ENCODE measurements around the gene CUX1. TPM values are rescaled to one million over a fixed set of nuclear protein-coding genes. Genes with fewer than 3 reads are reported as not detected.

The CUX1 gene
- total RNA-seq, 2 experiments from 2014 or later = 20.2 to 20.4 TPM

GRCh38 chr7:102258749-102259107, 441.3 kb downstream of the CUX1 start:
- ATAC-seq (no peak), DNase-seq (no peak)
- Mint-ChIP-seq H3K27ac (no peak overlapping the region), H3K4me1 (ENCODE audit: low read depth) (no peaks in the 10 kb centered on the region), H3K4me3 (no peak overlapping the region), H3K9me3 (no peaks in the 10 kb centered on the region), H3K36me3 (ENCODE audit: low read depth) (no peaks in the 10 kb centered on the region), H3K27me3 (no peaks in the 10 kb centered on the region)
- intact Hi-C loops (cut with micrococcal nuclease) = no loop called here
- ChIA-PET POLR2A (no interaction called here), CTCF (no interaction called here)
- no peak for TF ChIP-seq CTCF (IDR thresholded peaks at IDR 0.05)

GRCh38 chr7:102260856-102261255, 443.4 kb downstream of the CUX1 start:
- POLR2A ChIA-PET = no interaction called here
- no peak overlapping the region for H3K27ac Mint-ChIP-seq
- H3K4me3 Mint-ChIP-seq = no peak overlapping the region
- ATAC-seq = no peak
- no peak for TF ChIP-seq CTCF (IDR thresholded peaks at IDR 0.05)
- intact Hi-C loops (cut with micrococcal nuclease) = no loop called here
- CTCF ChIA-PET = no interaction called here
- H3K4me1 Mint-ChIP-seq (ENCODE audit: low read depth) = no peaks in the 10 kb centered on the region
- no peak for DNase-seq
- no peaks in the 10 kb centered on the region for H3K36me3 Mint-ChIP-seq (ENCODE audit: low read depth)
- no peaks in the 10 kb centered on the region for H3K9me3 Mint-ChIP-seq
- no peaks in the 10 kb centered on the region for H3K27me3 Mint-ChIP-seq

- TF ChIP-seq CTCF (IDR thresholded peaks at IDR 0.05) = no peak
- no peaks in the 10 kb centered on the region for H3K27me3 Mint-ChIP-seq
- no peaks in the 10 kb centered on the region for H3K9me3 Mint-ChIP-seq
- ChIA-PET CTCF (no interaction called here), POLR2A (no interaction called here)
- ATAC-seq (no peak), DNase-seq (no peak)
- H3K36me3 Mint-ChIP-seq (ENCODE audit: low read depth) = no peaks in the 10 kb centered on the region
- H3K27ac Mint-ChIP-seq = no peak overlapping the region
- intact Hi-C loops (cut with micrococcal nuclease) = no loop called here
- no peak overlapping the region for H3K4me3 Mint-ChIP-seq
- no peaks in the 10 kb centered on the region for H3K4me1 Mint-ChIP-seq (ENCODE audit: low read depth)
Observed at GRCh38 chr7:102261451-102261850, 444.0 kb downstream of the CUX1 start.

- Mint-ChIP-seq H3K27me3 (no peaks in the 10 kb centered on the region), H3K4me1 (ENCODE audit: low read depth) (no peaks in the 10 kb centered on the region)
- CTCF ChIA-PET = no interaction called here
Observed at GRCh38 chr7:102262546-102262945, 445.1 kb downstream of the CUX1 start.

GRCh38 chr7:102264367-102264891, 447.0 kb downstream of the CUX1 start:
- CTCF ChIA-PET = no interaction called here
- TF ChIP-seq CTCF (IDR thresholded peaks at IDR 0.05) = no peak
- Mint-ChIP-seq H3K27ac (no peak overlapping the region), H3K36me3 (ENCODE audit: low read depth) (no peaks in the 10 kb centered on the region), H3K4me3 (no peak overlapping the region), H3K27me3 (no peaks in the 10 kb centered on the region), H3K4me1 (ENCODE audit: low read depth) (no peaks in the 10 kb centered on the region), H3K9me3 (no peaks in the 10 kb centered on the region)
- no peak for ATAC-seq
- DNase-seq = no peak
- POLR2A ChIA-PET = interaction anchor here (0.6 kb wide), 1 partner anchor 799 kb away, joined by 3 read pairs; no protein-coding TSS in a partner anchor
- intact Hi-C loops (cut with micrococcal nuclease) = no loop called here

More at GRCh38 chr7:102262546-102262945, 445.1 kb downstream of the CUX1 start:
- no peaks in the 10 kb centered on the region for H3K36me3 Mint-ChIP-seq (ENCODE audit: low read depth)
- TF ChIP-seq CTCF (IDR thresholded peaks at IDR 0.05) = no peak
- no peak for DNase-seq
- H3K9me3 Mint-ChIP-seq = no peaks in the 10 kb centered on the region
- no peak overlapping the region for H3K27ac Mint-ChIP-seq
- no peak for ATAC-seq
- intact Hi-C loops (cut with micrococcal nuclease) = no loop called here
- no peak overlapping the region for H3K4me3 Mint-ChIP-seq
- POLR2A ChIA-PET = no interaction called here

Measured in activated CD8-positive, alpha-beta T cell treated with anti-CD3 and anti-CD28 coated beads for 36 hours (primary cell).